PC-9 (cell line): Measurements from ENCODE around the gene SAMD1.

ENCODE experiments used
- CTCF ChIP-seq: fragments of 200-600 bp; sonication (generic); conservative IDR thresholded peaks from 2 replicates; pipeline ENCODE4 v1.6.1; 2017; ENCODE audit warnings: mixed run types, antibody characterized with exemption, mild to moderate bottlenecking, moderate library complexity
- EZH2 ChIP-seq: fragments of 200-600 bp; sonication (generic); IDR thresholded peaks from 2 replicates; pipeline ENCODE4 v1.8.0; 2017; ENCODE audit warnings: antibody characterized with exemption, low read depth

- TF ChIP-seq CTCF (no peak), EZH2 (no peak)
Observed at GRCh38 chr19:14135355-14135754, 44.8 kb upstream of the SAMD1 start.
